Measurements from ENCODE around the gene LPP.

Gene LPP

GRCh38 chr3:188262913-188263683 is 109.1 kb downstream of the LPP start:
- no peak for ATAC-seq (replicated peaks)
- Mint-ChIP-seq H3K36me3 (ENCODE audit: insufficient read depth) (no peaks in the 10 kb centered on the region), H3K9me3 (no peaks in the 10 kb centered on the region), H3K4me3 (no peak overlapping the region), H3K27me3 (no peaks in the 10 kb centered on the region), H3K4me1 (ENCODE audit: low read depth in 2 of 2) (peaks cover 13 to 17% of the 10 kb centered on the region in 2 donors), H3K27ac (peak overlapping the region in 1 of 2 donors; percentile 8)
- no peak for DNase-seq

DNA sequence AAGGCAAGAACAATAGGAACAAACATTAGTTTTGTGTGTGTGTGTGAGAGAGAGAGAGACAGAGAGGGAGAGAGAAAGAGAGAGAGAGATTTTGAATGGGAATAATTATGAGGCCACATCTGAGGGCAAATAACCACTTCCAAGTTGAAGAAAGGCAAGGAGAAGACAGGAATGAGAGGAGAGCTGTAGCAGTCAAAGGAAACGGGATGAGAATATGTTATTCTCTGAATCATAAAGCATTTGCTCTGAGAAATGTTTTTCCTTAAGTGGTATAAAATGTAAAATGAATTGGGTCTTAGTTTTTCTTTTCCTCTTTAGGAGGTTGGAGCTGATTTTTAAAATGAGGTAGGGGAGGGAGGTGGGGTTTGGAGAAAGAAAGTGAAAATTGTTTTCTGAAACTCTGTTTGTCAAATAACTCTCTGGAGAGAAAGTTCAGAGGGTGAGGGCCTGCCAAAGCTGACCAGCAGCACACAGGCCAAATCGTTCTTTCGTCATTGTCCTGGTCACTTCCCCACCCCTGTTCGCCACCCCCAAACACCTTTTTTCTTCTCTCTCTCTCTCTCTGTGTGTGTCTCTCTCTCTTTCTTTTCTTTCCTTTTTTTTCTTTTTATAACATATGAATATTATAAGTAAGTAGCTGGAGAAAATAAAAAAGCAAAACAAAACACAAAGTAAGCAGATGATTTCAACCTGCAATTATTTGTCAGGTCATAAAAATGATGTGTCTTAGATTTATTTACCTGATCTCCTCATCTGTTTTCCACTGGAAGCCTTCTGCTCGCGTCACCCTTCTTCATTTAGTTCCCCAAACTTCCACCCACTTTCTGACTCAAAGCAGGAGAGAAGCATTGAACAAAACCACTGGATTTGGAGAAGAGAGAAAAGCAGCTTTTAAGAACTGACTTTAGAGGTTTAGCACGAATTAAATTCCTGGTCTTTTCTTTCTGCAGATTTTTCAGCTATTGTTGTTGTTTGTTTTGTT is 110.6 kb downstream of the LPP start:
- Mint-ChIP-seq H3K27me3 (no peaks in the 10 kb centered on the region), H3K36me3 (ENCODE audit: insufficient read depth) (no peaks in the 10 kb centered on the region), H3K4me3 (no peak overlapping the region), H3K9me3 (no peaks in the 10 kb centered on the region), H3K27ac (no peak overlapping the region), H3K4me1 (ENCODE audit: low read depth in 2 of 2) (peaks cover 12 to 17% of the 10 kb centered on the region in 2 donors)
- DNase-seq = no peak
- ATAC-seq (replicated peaks) = no peak

DNA sequence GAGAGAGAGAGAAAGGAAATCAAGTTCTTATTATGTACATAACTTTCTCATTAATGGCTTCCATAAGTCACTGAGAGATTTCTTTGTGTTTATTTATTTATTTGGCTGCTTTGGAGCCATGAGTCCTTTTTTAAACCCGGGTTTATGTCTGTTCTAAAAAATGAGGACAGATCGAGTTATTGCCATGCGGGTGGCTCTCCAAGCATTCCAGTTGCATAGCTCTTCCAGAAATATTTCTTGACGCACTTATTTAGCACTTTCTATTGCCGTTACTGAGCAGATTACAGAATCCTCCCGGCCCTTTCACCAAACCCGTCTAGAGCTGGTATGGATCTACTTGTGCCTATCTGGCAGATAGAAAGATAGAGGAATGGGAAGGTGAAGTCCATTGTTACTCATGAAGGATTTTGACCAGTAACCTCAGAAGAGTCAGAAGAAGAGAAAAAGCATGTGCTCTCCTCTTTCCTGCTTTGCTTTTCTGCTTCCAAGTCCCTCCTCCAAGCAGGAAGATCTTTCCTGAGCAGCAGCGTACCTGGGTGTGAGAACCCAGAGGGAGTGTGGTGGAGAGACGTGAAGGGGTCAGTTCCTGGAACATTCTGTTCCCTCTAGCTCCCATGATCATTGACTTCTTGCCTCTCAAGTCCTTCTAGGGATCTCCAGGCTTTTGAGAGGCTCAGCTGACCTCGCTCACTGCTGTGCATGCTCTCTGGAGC is 112.8 kb downstream of the LPP start:
- no peak overlapping the region for H3K27ac Mint-ChIP-seq
- no peaks in the 10 kb centered on the region for H3K9me3 Mint-ChIP-seq
- no peaks in the 10 kb centered on the region for H3K36me3 Mint-ChIP-seq (ENCODE audit: insufficient read depth)

DNA sequence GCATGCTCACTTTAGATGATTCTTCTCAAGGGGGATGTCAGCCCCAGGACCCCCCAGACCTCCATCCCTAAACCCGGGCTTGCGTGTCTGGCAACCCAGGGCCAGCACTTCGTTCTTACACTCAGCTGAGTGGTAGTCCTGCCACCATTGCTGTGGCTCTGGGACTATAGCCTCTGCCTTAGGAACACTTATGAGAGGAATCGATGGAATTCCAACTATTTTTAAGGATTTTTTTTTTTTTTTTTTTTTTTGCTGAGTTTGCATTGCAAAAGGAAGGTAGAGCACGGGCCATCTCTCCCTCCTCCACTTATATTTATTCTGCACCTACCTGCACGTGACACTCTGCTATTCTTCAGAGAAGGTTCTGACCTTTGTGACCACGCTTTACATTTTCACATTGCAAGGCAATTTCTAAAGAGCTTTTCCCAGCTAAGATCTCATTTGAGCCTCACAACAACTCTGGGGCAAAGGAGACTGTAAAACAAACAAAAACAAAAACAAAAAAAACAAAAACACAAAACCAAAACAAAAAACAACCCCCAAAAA is 113.9 kb downstream of the LPP start:
- DNase-seq (no peak), ATAC-seq (replicated peaks) (no peak)
- Mint-ChIP-seq H3K4me3 (no peak overlapping the region), H3K27ac (no peak overlapping the region), H3K9me3 (no peaks in the 10 kb centered on the region), H3K27me3 (no peaks in the 10 kb centered on the region), H3K36me3 (ENCODE audit: insufficient read depth) (no peaks in the 10 kb centered on the region), H3K4me1 (ENCODE audit: low read depth in 2 of 2) (peaks cover 26 to 40% of the 10 kb centered on the region in 2 donors)

More for the DNA sequence above, 112.8 kb downstream of the LPP start:
- Mint-ChIP-seq H3K4me3 (no peak overlapping the region), H3K27me3 (no peaks in the 10 kb centered on the region), H3K4me1 (ENCODE audit: low read depth in 2 of 2) (peaks cover 18 to 33% of the 10 kb centered on the region in 2 donors)
- no peak for ATAC-seq (replicated peaks)
- no peak for DNase-seq

- H3K4me3 Mint-ChIP-seq = no peak overlapping the region
- DNase-seq (no peak), ATAC-seq (replicated peaks) (no peak)
- no peaks in the 10 kb centered on the region for H3K9me3 Mint-ChIP-seq
- H3K36me3 Mint-ChIP-seq (ENCODE audit: insufficient read depth) = no peaks in the 10 kb centered on the region
- peaks cover 24 to 42% of the 10 kb centered on the region in 2 donors for H3K4me1 Mint-ChIP-seq (ENCODE audit: low read depth in 2 of 2)
- no peak overlapping the region for H3K27ac Mint-ChIP-seq
- H3K27me3 Mint-ChIP-seq = no peaks in the 10 kb centered on the region
Measured at GRCh38 chr3:188268336-188268735, 114.4 kb downstream of the LPP start.

DNA sequence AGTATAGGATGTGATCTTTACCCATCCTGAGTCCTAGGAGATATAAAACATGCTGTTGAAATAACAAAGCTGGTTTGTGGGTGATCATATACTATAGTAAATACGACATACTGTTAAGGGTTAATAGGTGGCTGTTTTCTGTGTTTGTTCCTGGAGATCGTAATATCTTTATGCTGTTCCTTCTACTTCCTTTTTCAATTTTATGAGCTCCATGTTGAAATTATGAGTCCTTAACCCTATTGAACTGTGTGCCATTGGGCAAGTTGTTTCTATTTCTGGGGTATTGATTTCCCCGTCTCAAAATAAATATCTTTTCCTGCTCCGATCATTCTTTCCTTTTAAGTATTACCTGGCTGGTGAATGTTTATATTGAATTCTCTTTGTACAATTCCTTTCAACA is 115.1 kb downstream of the LPP start:
- Mint-ChIP-seq H3K4me1 (ENCODE audit: low read depth in 2 of 2) (peaks cover 23 to 42% of the 10 kb centered on the region in 2 donors), H3K9me3 (no peaks in the 10 kb centered on the region), H3K36me3 (ENCODE audit: insufficient read depth) (no peaks in the 10 kb centered on the region), H3K27ac (no peak overlapping the region), H3K27me3 (no peaks in the 10 kb centered on the region), H3K4me3 (no peak overlapping the region)
- ATAC-seq (replicated peaks) = no peak
- no peak for DNase-seq

- DNase-seq = no peak
- H3K4me1 Mint-ChIP-seq (ENCODE audit: low read depth in 2 of 2) = peaks cover 25 to 45% of the 10 kb centered on the region in 2 donors
- no peaks in the 10 kb centered on the region for H3K27me3 Mint-ChIP-seq
- H3K9me3 Mint-ChIP-seq = no peaks in the 10 kb centered on the region
- no peak overlapping the region for H3K27ac Mint-ChIP-seq
- ATAC-seq (replicated peaks) = no peak
- H3K4me3 Mint-ChIP-seq = no peak overlapping the region
- no peaks in the 10 kb centered on the region for H3K36me3 Mint-ChIP-seq (ENCODE audit: insufficient read depth)
Measured at GRCh38 chr3:188270423-188270972, 116.5 kb downstream of the LPP start.

GRCh38 chr3:188271226-188271914 is 117.4 kb downstream of the LPP start:
- ATAC-seq (replicated peaks) = no peak
- Mint-ChIP-seq H3K27ac (no peak overlapping the region), H3K9me3 (no peaks in the 10 kb centered on the region), H3K4me3 (no peak overlapping the region), H3K27me3 (no peaks in the 10 kb centered on the region), H3K36me3 (ENCODE audit: insufficient read depth) (no peaks in the 10 kb centered on the region), H3K4me1 (ENCODE audit: low read depth in 2 of 2) (peaks cover 27 to 50% of the 10 kb centered on the region in 2 donors)
- no peak for DNase-seq

DNA sequence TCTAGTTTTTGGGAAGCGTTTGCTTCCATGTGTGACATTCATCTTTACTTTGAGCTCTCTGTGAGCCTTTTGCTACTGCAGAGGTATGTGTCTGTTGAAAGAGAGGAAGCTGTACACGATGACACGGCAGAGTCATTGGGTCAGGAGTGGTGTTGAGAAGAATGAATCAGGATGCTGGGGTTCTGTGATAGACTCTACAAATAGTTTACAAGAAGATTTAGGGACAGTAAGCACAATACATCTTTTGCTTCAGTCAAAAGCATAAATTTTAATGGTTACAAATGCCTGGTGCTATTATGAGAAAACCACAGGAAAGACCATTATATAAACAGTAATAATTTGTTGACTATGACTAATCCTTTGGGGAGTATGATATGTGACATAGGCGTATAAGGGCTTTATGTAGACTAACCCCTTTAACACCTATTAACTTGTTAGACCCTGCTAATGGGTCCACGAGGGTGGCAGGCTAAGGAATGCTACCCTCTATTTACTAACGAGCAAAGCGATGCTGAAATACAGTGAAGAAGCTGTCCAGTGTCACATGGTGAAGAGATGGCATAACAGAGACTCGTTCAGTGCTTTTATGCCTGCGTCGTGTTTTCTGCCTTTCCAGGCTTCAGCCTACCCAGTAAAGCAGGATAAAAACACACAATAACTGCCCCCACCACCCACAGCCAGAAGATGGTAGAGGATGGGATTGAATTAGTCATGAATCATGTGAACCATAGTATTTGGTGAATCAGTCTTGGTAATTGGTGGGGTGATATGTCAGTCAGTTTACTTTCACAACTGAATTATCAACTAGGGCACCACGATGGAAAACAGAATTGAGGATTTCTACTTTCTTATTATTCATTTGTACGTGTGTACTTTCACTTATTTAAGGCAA is 118.8 kb downstream of the LPP start:
- no peaks in the 10 kb centered on the region for H3K27me3 Mint-ChIP-seq
- peak overlapping the region in 1 of 2 donors; percentile 17 for H3K27ac Mint-ChIP-seq
- H3K4me3 Mint-ChIP-seq = no peak overlapping the region
- no peak for DNase-seq
- peaks cover 22 to 54% of the 10 kb centered on the region in 2 donors for H3K4me1 Mint-ChIP-seq (ENCODE audit: low read depth in 2 of 2)
- H3K36me3 Mint-ChIP-seq (ENCODE audit: insufficient read depth) = no peaks in the 10 kb centered on the region
- no peak for ATAC-seq (replicated peaks)
- no peaks in the 10 kb centered on the region for H3K9me3 Mint-ChIP-seq

- no peaks in the 10 kb centered on the region for H3K36me3 Mint-ChIP-seq (ENCODE audit: insufficient read depth)
- ATAC-seq (replicated peaks) (no peak), DNase-seq (no peak)
- H3K27ac Mint-ChIP-seq = peak overlapping the region in 1 of 2 donors; percentile 11
- peaks cover 19 to 44% of the 10 kb centered on the region in 2 donors for H3K4me1 Mint-ChIP-seq (ENCODE audit: low read depth in 2 of 2)
- no peak overlapping the region for H3K4me3 Mint-ChIP-seq
- H3K9me3 Mint-ChIP-seq = no peaks in the 10 kb centered on the region
- H3K27me3 Mint-ChIP-seq = no peaks in the 10 kb centered on the region
Measured at GRCh38 chr3:188274249-188274915, 120.4 kb downstream of the LPP start.

- Mint-ChIP-seq H3K9me3 (no peaks in the 10 kb centered on the region), H3K27me3 (no peaks in the 10 kb centered on the region), H3K27ac (peak overlapping the region in 1 of 2 donors; percentile 46), H3K4me3 (no peak overlapping the region), H3K36me3 (ENCODE audit: insufficient read depth) (no peaks in the 10 kb centered on the region), H3K4me1 (ENCODE audit: low read depth in 2 of 2) (peaks cover 18 to 28% of the 10 kb centered on the region in 2 donors)
- ATAC-seq (replicated peaks) = no peak
- DNase-seq = no peak
Measured at GRCh38 chr3:188276375-188276774, 122.4 kb downstream of the LPP start.
